Cardiac fibroblast (primary cell): ENCODE data around the gene HIPK2.

ENCODE experiments used
- DNase-seq, 2 donors: peaks; one replicate each; pipeline versions ENCODE4 v3.0.0 to v3.0.0-alpha.2; 2010; ENCODE audit warnings: low read depth in 2 of 2
- H3K4me3 ChIP-seq, 2 donors: replicated peaks in 1 of 2; 1 replicate in 1 of 2; 2 replicates in 1 of 2; pipeline ENCODE4 v1.5.1; 2011; ENCODE audit warnings: low read depth in 2 of 2, low read length in 2 of 2, mild to moderate bottlenecking in 2 of 2, moderate library complexity in 1 of 2
- TF ChIP-seq, protein P1 (sequence below): IDR thresholded peaks from one replicate; pipeline ENCODE4 v1.5.1; 2011; ENCODE audit warnings: low read depth, mild to moderate bottlenecking, low read length, inconsistent platforms

HIPK2 gene

DNA sequence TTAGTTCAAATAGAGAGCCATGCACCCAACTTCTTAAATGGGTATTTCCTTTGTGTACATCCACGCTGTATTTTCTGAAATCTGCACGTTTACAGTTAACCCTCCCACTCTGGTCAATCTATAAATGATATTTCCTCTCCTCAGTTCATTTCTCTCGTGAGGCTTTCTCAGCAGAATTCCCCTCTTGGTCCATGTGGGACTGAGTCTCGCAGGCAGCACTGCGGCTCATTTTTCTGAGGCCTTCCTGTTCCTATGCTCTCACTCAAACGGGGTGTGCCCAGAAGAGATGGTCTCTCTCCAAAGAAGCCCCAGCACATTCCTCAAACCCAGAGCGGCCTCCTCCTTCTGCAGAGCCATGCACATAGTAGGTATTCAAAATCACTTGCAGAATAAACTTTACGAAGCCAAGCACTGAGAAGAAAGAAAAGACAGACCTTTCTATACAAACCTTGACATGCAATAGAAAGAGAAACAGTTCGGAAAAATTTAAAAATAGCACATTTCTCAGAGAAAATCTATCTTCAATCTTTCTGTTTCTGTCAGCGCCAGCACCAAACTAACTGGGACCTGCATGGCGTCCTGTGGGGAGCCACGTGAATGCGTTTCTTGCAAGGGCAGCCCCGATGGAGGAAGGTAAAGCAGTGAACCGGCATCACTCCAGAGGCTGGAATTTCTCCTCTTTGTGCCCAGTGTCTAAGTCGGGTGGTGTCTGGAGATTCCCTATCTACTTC lies 77.1 kb downstream of the HIPK2 start:
- TF ChIP-seq, protein P1, sequence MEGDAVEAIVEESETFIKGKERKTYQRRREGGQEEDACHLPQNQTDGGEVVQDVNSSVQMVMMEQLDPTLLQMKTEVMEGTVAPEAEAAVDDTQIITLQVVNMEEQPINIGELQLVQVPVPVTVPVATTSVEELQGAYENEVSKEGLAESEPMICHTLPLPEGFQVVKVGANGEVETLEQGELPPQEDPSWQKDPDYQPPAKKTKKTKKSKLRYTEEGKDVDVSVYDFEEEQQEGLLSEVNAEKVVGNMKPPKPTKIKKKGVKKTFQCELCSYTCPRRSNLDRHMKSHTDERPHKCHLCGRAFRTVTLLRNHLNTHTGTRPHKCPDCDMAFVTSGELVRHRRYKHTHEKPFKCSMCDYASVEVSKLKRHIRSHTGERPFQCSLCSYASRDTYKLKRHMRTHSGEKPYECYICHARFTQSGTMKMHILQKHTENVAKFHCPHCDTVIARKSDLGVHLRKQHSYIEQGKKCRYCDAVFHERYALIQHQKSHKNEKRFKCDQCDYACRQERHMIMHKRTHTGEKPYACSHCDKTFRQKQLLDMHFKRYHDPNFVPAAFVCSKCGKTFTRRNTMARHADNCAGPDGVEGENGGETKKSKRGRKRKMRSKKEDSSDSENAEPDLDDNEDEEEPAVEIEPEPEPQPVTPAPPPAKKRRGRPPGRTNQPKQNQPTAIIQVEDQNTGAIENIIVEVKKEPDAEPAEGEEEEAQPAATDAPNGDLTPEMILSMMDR: no peak
- no peak for DNase-seq
- H3K4me3 ChIP-seq: no peak overlapping the region

- H3K4me3 ChIP-seq: no peak overlapping the region
- TF ChIP-seq, protein P1: no peak
- no peak for DNase-seq
Observed at GRCh38 chr7:139699640-139700504, 77.9 kb downstream of the HIPK2 start.

GRCh38 chr7:139698844-139699243 lies 79.0 kb downstream of the HIPK2 start:
- DNase-seq: no peak
- H3K4me3 ChIP-seq: no peak overlapping the region
- TF ChIP-seq, protein P1: no peak

- TF ChIP-seq, protein P1: no peak
- DNase-seq: no peak
- H3K4me3 ChIP-seq: no peak overlapping the region
Observed at GRCh38 chr7:139698278-139698677, 79.5 kb downstream of the HIPK2 start.

GRCh38 chr7:139697056-139697455 lies 80.7 kb downstream of the HIPK2 start:
- no peak for DNase-seq
- no peak overlapping the region for H3K4me3 ChIP-seq
- TF ChIP-seq, protein P1: no peak

DNA sequence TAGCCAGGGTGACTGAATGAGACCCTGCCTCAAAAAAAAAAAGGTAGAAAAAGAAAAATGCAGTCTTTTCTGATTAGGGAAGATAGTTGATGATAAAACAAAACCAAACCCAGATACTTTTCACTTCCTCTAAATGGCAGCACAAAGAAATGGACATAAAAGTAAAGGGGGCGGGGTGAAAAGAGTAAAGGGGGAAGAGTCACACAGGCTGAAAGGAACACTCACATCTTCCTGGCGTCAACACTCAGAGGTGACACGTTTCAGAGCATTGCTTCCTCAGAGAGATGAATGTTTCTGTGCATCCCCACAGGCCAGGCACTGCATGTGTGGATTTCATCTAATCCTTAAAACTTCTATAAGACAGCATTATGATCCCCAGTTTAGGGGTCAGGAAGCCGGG lies 81.2 kb downstream of the HIPK2 start:
- no peak for DNase-seq
- no peak overlapping the region for H3K4me3 ChIP-seq
- TF ChIP-seq, protein P1: no peak
